Mucosa of gallbladder (tissue), 1 donor: ENCODE measurements around the gene CFAP46. TPM values are rescaled to one million over a fixed set of nuclear protein-coding genes. Genes with fewer than 3 reads are reported as not detected.
"Not testable (repeated sequence)": the region's sequence is repeated elsewhere in the genome, so short reads cannot be mapped to it uniquely, and the experiment has no call there.

Source experiments
- DNase-seq: peaks from one replicate; pipeline ENCODE4 v3.0.0-alpha.2; 2020; ENCODE audit warnings: low spot score
- total RNA-seq: library from RNA; stranded (reverse); gene quantifications from one replicate; pipeline ENCODE4 v1.2.1, GENCODE V29; 2021
- donor health status: DM: no; HTN: no; CAD: no.

The CFAP46 gene
- total RNA-seq, 1 donor from 2014 or later, result 1.0 TPM

GRCh38 chr10:132900211-132900756 lies 42.1 kb downstream of the CFAP46 start:
- DNase-seq, result no peak

- no peak for DNase-seq
Measured at GRCh38 chr10:132899751-132900065, 42.7 kb downstream of the CFAP46 start.

GRCh38 chr10:132899054-132899750 lies 43.2 kb downstream of the CFAP46 start:
- DNase-seq, result no peak

DNA sequence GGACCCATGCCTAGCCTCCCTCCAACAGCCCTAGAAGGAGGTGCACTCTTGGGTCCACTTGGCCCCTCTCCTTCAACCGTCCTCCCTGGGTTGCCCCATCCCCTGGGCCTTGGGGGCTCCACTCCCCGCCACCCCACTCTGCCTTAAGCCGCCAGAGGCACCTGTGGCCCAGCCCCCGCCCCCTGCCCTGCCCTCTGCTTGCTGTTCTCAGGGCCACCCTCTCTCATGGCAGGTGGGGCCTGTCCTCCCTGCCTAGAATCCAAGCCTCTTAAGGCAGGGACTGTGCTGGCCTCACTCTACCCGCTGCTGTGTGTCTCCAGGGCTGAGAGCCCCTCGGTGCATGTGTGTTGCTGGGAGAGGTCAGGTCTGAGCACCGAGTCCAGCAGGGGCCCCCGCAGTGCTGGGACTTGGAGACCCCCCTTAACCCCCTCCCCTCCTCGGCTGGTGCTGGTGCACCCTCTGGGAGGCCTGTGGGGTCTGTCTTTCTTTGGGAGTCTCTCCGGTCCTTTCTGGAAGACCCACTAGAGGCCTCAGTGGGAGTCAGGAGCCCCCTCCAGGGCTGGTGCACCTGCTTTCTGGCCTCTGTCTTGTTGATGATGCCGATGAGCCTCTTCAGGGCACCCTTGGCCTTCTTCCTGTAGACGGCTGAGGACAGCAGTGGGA lies 43.8 kb downstream of the CFAP46 start:
- no peak for DNase-seq

- DNase-seq, result no peak
Measured at GRCh38 chr10:132897516-132898381, 44.6 kb downstream of the CFAP46 start.

GRCh38 chr10:132893786-132894185 lies 48.6 kb downstream of the CFAP46 start:
- not testable (repeated sequence) for DNase-seq

DNA sequence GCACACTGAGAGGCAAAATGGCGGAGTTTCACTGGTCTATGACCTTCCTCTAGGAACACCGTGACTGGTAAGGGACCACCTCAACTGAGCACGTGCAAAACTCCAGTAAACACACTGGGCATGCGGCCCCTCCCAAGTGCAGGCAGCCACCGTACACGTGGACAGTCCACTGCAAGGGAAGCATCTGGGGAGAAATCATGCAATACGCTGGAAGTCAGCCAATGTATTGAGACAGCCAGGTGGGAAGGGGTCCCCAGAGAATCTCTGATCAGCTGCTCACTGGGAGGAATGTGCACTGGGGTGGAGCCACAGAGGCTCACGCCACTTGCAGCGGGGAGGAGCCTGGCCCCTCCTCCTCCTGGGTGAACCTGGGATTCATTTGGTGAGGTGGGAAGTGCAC lies 49.3 kb downstream of the CFAP46 start:
- no peak for DNase-seq

- DNase-seq, result peak; percentile 25
Measured at GRCh38 chr10:132892004-132892403, 50.4 kb downstream of the CFAP46 start.

- no peak for DNase-seq
Measured at GRCh38 chr10:132891368-132891767, 51.0 kb downstream of the CFAP46 start.

DNA sequence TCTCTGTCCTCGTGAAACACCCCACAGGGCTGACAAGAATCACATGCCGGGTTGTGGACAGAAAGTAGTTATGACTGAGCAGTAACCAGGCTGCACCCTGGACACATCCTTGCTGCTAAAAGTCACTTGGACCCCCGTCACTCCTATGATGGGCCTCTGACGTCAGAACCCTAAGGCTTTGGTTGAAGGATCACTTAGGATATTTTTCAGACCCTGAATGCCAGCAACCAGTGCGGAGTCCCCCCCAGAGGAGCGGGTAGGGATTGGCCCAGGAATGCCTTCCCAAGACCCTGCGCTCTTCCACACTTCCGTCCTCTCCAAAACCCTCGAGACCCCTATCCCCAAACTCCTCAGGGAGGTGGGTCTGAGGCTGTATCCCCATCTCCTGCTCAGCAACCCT lies 52.1 kb downstream of the CFAP46 start:
- no peak for DNase-seq

- no peak for DNase-seq
Measured at GRCh38 chr10:132889556-132889955, 52.8 kb downstream of the CFAP46 start.

DNA sequence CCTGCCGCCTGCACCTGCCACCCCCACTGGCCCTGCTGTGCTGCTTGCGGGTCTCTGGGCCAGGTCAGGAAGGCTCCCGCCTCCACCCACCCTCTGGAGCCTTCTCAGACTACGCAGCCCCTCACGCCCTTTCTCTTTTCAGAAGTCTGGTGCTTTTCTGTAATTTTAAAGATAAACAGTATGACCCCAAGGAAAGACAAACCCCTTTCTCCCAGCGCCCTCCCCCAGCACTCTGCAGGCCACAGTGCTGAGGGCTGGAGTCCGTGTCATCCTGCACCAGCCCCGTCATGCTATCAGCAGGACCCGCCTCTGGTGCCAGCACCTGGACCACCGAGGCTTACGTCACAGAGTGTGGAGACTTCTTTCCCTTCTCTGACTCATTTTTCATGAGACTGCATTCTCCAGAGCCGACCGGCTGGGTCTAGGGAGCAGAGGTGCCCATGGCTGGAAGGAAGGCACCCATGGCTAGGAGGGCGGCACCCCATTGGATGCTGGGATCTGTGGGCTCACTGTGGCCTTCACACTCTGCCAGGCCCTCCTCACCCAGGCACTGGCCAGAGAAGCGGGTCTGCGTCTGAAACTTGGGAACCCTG lies 53.4 kb downstream of the CFAP46 start:
- DNase-seq, result no peak

- not testable (repeated sequence) for DNase-seq
Measured at GRCh38 chr10:132888446-132888845, 53.9 kb downstream of the CFAP46 start.

- no peak for DNase-seq
Measured at GRCh38 chr10:132886211-132887099, 55.9 kb downstream of the CFAP46 start.

- DNase-seq, result no peak
Measured at GRCh38 chr10:132885451-132886210, 56.7 kb downstream of the CFAP46 start.

GRCh38 chr10:132884691-132885271 lies 57.6 kb downstream of the CFAP46 start:
- DNase-seq, result no peak

DNA sequence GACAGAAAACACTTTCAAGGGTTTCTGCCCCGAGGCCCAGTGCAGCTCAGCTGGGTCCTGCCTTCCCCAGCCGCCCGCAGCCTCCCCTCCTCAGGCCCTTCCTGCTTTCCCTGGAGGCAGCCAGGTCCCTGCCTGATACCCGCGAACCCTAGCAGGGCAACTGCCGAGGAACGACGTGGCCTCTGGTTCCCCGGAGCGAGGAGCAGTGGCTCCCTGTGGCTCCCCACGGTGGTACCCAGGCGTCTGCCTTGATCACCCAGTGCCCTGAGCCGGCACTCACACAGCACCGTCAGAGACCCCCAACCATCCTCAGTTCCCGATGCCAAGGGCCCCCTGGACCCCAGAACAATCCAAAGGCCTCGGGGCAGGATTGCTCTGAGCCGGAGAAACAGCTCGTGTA lies 58.3 kb downstream of the CFAP46 start:
- DNase-seq, result no peak

DNA sequence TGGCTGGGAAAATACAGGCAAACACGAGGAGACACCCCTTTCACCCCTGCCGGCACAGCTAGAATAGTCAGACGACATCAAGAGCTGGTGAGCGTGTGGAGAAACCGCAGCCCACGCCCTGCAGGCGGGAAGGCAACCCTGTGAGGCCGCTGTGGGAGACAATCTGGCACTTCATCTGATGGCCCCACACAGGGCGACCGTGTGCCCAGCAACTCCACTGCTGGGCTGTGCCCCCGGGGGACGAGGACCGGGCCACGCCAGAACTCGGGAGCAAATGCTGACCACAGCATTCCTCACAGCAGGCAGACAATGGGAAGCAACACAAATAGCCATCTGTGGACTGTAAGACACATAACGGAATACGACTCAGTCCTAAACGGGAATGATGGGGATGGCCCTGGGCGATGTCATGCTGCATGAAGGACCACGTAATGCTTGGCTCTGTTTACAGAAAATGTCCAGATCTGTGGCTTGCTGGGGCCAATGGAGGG lies 58.9 kb downstream of the CFAP46 start:
- DNase-seq, result no peak

GRCh38 chr10:132882069-132882951 lies 60.1 kb downstream of the CFAP46 start:
- DNase-seq, result no peak
